Camera-type eye (tissue), 1 donor: Measurements from ENCODE around the gene PCBD1. TPM values are rescaled to one million over a fixed set of nuclear protein-coding genes. Genes with fewer than 3 reads are reported as not detected.

Experiments used
- total RNA-seq: library from RNA; depleted of rRNA; stranded (reverse); fragments of >200 nt; gene quantifications from one replicate; pipeline ENCODE4 v1.2.3, GENCODE V29; 2014

Gene PCBD1
- 39.8 TPM for total RNA-seq

DNA sequence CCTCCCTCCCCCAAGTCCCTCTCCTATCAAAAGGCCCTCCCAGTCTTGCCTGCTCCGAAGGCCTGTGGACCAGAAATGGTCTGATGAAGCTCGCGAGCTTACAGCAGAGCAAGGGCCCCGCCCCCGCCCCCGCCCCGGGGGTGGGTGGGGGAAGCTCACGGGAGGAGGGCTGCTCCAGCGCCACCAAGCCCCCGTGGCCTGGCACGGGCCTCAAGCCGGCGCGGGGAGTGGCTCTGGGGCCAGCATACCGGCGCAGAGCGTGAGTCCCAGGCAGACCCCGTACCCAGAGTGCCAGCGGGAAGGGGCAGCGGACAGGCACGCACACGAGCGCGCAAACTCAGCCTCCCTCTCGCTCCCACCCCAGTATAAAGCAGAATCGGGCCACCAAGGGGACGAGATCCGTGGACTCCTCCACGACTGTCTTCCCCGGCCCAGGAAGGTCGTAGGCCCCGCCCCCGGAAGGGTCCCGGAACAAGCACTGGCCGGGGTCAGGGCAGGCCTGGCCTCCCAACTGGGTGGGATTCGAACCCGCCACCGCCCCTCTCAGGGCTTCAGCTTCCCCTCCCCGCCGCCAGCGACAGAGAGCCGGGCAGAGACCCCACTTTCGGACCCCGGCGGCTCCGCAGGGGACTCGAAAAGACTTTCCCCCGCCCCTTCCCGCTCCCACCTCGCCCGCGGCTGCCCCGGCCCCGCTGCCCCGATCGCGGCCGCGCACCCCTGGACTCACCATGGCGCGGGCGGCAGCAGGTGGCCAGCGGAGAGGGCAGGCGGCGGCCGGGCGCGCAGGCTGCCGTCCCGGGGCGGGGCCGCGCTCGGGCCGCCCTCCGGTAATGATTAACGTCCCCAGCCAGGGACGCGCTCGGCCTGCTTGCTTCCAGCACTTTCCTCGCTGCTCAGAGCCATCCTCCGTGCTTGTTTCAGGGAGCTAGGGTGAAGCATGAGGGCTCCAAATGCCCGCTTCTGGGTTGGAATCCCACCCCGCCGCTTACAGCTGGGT is at the start of gene PCBD1:
Gene PCBD1 (minus strand): TSS at position 762 of the 997 bp plus-strand sequence. CDS start 32 bp downstream, at position 730.

Other genes starting within 250 kb of the PCBD1 start
- 5.2 TPM for gene ADAMTS14, start 216.1 kb downstream of the PCBD1 start, total RNA-seq
- not detected for gene TBATA, start 103.2 kb downstream of the PCBD1 start, total RNA-seq
- gene SGPL1, start 72.6 kb downstream of the PCBD1 start, total RNA-seq: 45.7 TPM